Kidney capillary endothelial cell (primary cell): ENCODE data around the gene UBN1.
A peak's percentile ranks its signal among the peaks of the same experiment; 100 is the strongest.

Experiments used
- DNase-seq: peaks from one replicate; pipeline ENCODE4 v3.0.0-alpha.2; 2018; ENCODE audit warnings: low spot score

Gene UBN1

DNA sequence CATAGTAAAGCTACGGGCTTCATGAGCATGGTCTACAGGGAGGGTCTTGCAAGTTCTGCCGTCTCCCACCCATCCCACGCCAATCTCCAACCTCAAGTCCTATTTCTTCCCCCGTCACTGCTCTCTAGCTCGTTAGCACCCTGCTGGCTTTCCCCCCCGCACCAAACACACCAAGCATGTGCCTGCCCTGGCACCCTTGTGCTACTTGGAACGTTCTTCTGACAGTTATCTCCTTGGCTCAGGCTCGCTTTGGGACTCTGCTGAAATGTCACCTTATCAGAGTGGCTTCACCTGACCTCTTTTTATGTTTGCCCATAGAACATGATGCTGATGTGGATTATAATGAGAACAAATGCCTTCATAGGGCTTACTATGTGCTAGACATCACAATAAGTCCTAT is 22.1 kb upstream of the UBN1 start:
- DNase-seq, result no peak

DNA sequence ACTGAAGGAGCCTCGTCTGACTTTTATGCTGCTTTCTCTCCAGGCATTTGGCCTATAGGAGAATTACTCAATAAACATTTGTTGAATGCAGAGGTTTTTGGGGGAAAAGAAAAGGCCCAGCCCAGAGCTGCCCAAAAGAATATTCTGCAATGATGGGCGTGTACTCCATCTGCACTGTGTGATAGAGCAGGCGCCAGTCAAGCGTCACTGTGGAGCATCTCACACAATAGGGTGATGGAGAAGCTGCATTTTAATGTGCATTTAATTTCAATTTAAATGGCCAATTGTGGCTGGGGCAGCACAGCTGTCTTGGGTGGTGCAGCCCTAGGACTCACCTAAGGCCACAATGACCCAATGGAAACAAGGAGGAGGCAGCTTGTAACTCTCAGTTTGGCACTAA is 20.8 kb upstream of the UBN1 start:
- DNase-seq, result no peak

DNA sequence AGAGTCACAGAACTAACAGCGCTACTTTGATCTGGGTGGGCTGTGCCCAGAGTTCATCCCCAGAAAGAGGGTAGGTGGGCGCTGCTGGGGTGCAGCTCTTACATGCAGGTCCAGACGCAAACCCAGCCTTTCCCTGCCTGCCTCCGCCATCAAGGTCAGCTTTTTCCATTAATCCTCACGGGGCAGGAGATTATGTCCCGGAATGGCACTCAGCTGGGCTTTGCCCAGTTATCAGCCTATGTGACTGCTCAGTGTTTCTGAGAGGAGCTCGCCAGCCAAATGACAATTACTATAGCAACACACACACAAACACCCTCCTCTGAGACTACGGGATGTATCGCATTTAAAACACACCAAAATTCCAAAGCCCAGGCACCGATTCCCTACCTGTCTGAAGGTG is 20.3 kb upstream of the UBN1 start:
- DNase-seq, result no peak

- DNase-seq, result no peak
These were observed 18.5 kb upstream of the UBN1 start for GRCh38 chr16:4828567-4829321.

GRCh38 chr16:4830408-4830807 is 16.9 kb upstream of the UBN1 start:
- DNase-seq, result no peak

DNA sequence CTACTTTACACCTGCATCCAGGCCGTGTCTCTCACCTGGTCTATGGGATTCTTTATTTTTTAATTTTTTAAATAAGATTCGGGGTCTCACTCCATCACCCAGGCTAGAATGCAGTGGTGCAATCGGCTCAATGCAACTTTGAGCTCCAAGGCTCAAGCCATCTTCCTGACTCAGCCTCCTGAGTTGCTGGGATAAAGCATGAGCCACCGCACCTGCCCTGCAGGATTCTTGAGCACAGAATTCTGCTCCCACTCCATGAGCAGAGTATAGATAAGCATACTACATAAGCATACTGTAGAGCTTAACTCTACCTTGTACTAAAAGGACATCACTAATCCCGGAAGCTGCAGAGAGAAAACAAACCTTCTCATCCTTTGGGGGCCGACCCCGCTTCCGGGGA is 15.7 kb upstream of the UBN1 start:
- no peak for DNase-seq

DNA sequence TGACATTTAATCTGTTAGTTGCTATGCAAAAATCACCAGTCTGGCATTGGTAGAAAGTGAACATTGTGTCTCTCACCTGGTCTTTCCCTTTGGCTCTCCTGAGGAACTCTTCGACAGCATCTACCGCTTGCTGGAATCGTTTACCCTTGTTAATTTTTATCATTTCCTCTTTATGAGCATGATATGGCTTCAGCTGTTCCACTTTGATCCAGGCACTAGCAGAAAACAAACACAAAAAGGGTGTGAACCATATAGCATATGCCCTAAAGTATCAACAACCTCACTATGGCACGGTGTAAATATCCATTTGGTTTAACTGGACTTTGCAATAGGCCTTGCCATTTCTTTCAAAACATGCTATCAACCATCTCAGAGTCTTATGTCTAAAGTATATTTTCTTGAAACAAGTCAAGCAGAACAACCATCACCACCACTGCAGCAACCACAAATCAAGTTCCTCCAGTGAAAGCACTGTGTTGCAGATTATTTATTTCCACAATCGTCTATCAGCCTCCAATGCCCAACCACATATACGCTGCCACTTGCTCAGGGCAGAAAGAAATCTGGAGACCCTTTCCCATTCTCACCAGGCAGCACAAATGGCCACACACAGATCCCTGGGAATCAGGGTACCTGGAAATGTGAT is 14.5 kb upstream of the UBN1 start:
- DNase-seq, result no peak

DNA sequence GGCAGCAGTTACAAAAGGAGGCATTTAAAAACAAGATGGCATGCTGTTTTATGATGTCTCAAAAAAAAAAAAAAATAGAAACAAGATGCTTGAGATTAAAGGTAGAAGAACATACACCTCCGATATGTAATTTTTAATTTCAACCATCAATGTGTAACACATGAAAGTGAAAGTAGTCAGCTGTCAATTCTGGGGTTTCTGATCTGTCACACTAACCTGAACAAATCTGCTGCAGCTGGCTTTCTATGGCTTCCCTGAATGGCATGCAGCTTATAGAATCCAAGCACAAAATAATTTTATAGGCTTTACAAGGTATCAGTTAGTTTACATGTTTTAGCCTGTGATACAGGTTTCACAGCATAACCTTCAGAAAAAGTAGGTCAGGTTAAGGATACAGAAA is 13.7 kb upstream of the UBN1 start:
- DNase-seq, result no peak

DNA sequence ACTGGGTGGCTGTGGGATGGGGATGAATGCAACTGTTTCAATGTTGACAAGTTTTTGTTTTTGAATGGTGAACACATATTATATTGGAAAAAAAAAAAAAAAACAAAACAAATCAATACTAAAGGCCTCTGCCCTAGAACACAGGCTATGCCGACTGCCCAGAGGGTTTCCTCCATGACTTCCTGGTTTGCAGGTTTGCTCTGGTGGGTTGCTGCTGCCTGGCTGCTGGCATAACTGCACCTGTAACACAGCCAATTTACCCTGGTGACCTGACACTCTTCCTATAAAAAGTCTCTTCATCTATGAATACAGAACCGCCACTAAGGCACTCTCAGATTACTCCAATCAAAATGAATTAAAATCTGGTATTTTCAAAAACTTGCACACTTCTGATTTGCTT is 10.6 kb upstream of the UBN1 start:
- DNase-seq, result no peak

DNA sequence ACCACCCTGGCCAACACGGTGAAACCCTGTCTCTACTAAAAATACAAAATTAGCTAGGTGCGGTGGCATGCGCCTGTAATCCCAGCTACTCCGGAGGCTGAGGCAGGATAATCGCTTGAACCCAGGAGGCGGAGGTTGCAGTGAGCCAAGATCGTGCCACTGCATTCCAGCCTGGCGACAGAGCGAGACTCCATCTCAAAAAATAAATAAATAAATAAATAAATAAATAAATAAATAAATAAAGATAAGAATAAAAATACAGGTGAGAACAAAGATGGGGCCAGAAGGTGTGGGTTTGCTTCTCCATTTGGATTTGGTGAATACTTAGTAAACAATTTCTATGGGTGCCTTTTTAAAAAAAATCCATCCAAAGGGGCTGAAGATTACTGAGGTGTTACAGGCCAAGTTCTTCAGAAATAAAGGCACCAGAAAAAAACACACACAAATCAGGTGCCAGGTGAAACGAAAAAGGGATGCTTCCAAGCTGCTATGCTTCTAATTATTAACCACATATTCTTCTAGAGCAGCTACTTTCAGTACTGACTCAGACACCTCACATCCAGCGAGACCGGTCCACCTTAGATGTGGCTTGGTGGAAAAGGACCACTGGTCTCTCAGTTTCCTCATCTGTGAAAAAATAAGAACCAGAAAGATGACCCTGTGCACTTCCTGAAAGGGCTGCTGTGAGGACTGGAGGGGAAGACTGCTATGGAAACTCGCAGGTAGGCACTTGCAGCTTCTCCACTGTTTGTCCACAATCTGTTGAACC is 9.4 kb upstream of the UBN1 start:
- DNase-seq, result no peak

DNA sequence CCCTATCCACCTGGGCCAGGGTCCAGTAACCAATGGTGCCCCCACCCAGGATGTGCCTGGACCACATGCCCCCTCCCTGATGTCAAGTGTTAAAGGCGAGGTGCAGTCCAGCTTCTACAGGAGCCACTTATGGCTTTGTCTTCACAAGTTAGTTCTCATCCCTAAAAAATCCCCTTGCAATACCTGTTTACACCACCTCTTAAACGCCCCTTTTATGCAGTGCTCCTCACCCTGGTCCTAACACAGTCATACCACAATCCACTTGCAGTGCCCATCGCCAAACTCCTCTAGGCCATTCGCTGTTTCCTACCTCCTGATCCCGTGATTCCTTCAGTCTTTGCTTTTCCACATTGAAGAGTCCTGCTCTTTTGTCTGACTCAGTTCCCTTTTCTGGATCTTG is 7.3 kb upstream of the UBN1 start:
- no peak for DNase-seq

DNA sequence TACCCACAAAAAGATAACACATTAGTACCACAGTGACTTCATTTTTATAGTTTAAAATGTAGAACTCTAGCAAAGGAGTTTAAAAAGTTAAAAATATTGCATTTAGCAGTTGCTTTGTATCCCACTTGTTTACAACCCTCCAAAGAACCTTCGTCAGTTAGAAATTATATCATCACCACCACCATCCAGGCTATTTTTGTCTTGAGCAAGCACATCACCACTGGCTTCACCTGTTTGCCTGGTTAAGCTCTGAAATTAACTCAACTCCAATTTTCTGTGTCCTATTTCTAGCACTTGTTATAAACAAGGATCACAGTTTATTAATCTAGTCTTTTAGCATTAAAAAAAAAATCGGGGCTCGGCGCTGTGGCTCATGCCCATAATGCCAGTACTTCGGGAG is 6.3 kb upstream of the UBN1 start:
- DNase-seq, result no peak

- DNase-seq, result peak; percentile 52
These were observed 779 bp upstream of the UBN1 start for GRCh38 chr16:4846503-4846900.

DNA sequence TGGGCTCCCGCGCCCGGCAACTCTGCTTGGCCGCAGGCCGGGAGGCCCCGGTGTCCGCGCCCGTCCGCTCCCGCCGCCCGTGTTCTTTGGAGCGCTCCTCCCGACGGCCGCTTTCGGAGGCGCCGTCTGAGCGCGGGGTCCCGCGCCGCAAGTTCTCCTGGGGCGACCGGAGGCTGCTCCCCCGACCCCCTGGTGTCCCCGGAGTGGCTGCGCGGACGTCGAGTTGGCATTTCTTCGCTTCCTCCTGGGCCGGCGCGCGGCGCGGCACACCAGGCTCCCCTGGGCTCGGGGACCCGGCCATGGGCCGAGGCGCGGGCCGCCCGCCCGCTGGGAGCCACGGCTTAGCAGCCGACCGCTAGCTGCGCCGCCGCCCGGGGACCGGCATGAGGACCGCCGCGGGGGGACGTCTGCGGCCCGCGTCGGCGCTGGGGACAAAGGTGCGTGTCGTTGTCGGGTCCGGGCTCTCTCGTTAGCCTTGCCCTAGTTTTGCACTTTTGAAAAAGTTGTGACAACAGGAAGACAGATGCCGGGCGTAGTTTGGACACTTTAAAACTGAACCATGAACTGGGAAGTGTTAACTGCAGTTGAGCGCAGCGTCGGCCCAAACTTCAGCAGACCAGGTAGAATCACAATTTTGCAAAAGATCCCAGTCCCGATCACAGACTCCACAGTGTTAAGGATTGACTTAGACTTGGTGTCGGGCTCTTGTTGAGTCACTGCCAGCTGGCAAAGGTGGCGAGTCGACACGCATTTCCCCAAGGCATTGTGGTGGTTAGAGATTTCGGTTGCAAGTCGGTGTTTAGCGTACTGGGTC is 700 bp downstream of the UBN1 start:
- DNase-seq, result peak; percentile 70

DNA sequence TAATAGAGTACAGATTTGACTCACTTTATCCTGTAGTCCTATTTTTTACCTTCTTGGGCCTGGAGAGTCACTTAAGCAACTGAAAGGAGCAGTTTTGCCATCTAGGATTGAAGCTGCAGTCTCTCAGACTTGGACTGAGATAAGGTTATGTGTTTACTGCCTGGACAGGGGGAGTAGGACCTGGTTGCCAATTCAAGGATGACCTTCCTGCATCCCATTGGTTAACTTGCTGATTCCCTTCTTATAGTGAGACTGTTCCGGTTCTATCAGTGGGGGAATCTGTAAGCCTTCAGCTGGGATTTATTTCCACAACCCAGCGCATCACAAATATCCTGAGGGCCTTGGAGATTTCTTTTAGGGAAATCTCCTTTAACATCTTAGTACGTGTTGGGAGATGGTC is 2.9 kb downstream of the UBN1 start:
- no peak for DNase-seq

GRCh38 chr16:4852221-4852872 is 5.1 kb downstream of the UBN1 start:
- peak; percentile 81 for DNase-seq

- DNase-seq, result no peak
These were observed 8.1 kb downstream of the UBN1 start for GRCh38 chr16:4855371-4855770.

GRCh38 chr16:4855804-4856203 is 8.5 kb downstream of the UBN1 start:
- no peak for DNase-seq

GRCh38 chr16:4859190-4859899 is 12.1 kb downstream of the UBN1 start:
- DNase-seq, result peak; percentile 75

- DNase-seq, result peak; percentile 81
These were observed 12.6 kb downstream of the UBN1 start for GRCh38 chr16:4859900-4860255.

- no peak for DNase-seq
These were observed 13.6 kb downstream of the UBN1 start for GRCh38 chr16:4860727-4861342.
